CD14-positive monocyte (primary cell): ENCODE results near the gene NSF. TPM values are rescaled to one million over a fixed set of nuclear protein-coding genes. Genes with fewer than 3 reads are reported as not detected.

Source experiments
- DNase-seq, 3 donors: peaks; one replicate each; pipeline ENCODE4 v3.0.0-alpha.2; 2011 to 2022
- H2AFZ ChIP-seq: 2 replicates; pipeline ENCODE4 v1.6.0; 2012; ENCODE audit warnings: mild to moderate bottlenecking, low read depth, low read length, inconsistent platforms; ENCODE audit not compliant: insufficient read depth, poor library complexity, severe bottlenecking
- H3K27ac ChIP-seq, 2 donors: 1 replicate in 1 of 2; 2 replicates in 1 of 2; pipeline ENCODE4 v1.5.1; 2012 to 2013; ENCODE audit warnings: low read length in 2 of 2, control low read depth in 1 of 2, inconsistent platforms in 1 of 2, low read depth in 1 of 2, mild to moderate bottlenecking in 1 of 2
- H3K27me3 ChIP-seq, 2 donors: one replicate each; pipeline versions ENCODE4 v1.6.0 to v1.6.1; 2011 to 2013; ENCODE audit warnings: low read length in 2 of 2; ENCODE audit not compliant: control insufficient read depth in 2 of 2, insufficient read depth in 2 of 2
- H3K36me3 ChIP-seq, 2 donors: replicated peaks in 1 of 2; 1 replicate in 1 of 2; 2 replicates in 1 of 2; pipeline versions ENCODE4 v1.5.1 to v1.6.1; 2012 to 2013; ENCODE audit warnings: low read length in 2 of 2, control low read depth in 1 of 2, inconsistent platforms in 1 of 2, mild to moderate bottlenecking in 1 of 2; ENCODE audit not compliant: insufficient read depth in 2 of 2, control insufficient read depth in 1 of 2
- H3K4me1 ChIP-seq, 2 donors: 1 replicate in 1 of 2; 2 replicates in 1 of 2; pipeline versions ENCODE4 v1.5.1 to v1.6.1; 2012 to 2013; ENCODE audit warnings: low read length in 2 of 2, control low read depth in 1 of 2, inconsistent platforms in 1 of 2, mild to moderate bottlenecking in 1 of 2, moderate library complexity in 1 of 2; ENCODE audit not compliant: insufficient read depth in 2 of 2, control insufficient read depth in 1 of 2
- H3K4me2 ChIP-seq: replicated peaks from 2 replicates; pipeline ENCODE3; 2012; ENCODE audit warnings: low read length, moderate library complexity, mild to moderate bottlenecking; ENCODE audit not compliant: poor library complexity, severe bottlenecking; ENCODE audit errors: extremely low read depth
- H3K4me3 ChIP-seq, 3 experiments: fragments of 200-600 bp in 1 of 3; sonication (generic) in 1 of 3; replicated peaks in 1 of 3; 1 replicate in 2 of 3; 2 replicates in 1 of 3; pipeline ENCODE4 v1.5.1; 2011 to 2013; ENCODE audit warnings: low read length in 3 of 3, mild to moderate bottlenecking in 3 of 3, control low read depth in 2 of 3, low read depth in 2 of 3, inconsistent platforms in 1 of 3, moderate library complexity in 1 of 3
- H3K79me2 ChIP-seq: 2 replicates; pipeline ENCODE4 v1.6.0; 2012; ENCODE audit warnings: mild to moderate bottlenecking, control low read depth, inconsistent platforms, low read length, moderate library complexity; ENCODE audit not compliant: insufficient read depth
- H3K9ac ChIP-seq: 2 replicates; pipeline ENCODE4 v1.6.0; 2017; ENCODE audit warnings: low read length, mild to moderate bottlenecking; ENCODE audit not compliant: insufficient read depth, poor library complexity, severe bottlenecking
- H3K9me3 ChIP-seq, 2 donors: replicated peaks in 1 of 2; 1 replicate in 1 of 2; 2 replicates in 1 of 2; pipeline versions ENCODE4 v1.5.1 to v1.6.1; 2012 to 2013; ENCODE audit warnings: low read length in 2 of 2, control low read depth in 1 of 2; ENCODE audit not compliant: control insufficient read depth in 1 of 2, insufficient read depth in 1 of 2
- H4K20me1 ChIP-seq: 2 replicates; pipeline ENCODE4 v1.6.0; 2012; ENCODE audit warnings: mild to moderate bottlenecking, low read length, control low read depth, moderate library complexity; ENCODE audit not compliant: insufficient read depth
- H3K27ac Mint-ChIP-seq, 7 donors: one replicate each; pipeline ENCODE4 v1.8.0; 2020; ENCODE audit warnings: mild to moderate bottlenecking in 7 of 7, mixed read lengths in 7 of 7, moderate library complexity in 6 of 7, inconsistent platforms in 2 of 7
- H3K27me3 Mint-ChIP-seq, 3 donors: one replicate each; pipeline ENCODE4 v1.8.0; 2021 to 2022; ENCODE audit warnings: low read depth in 3 of 3, mild to moderate bottlenecking in 3 of 3, mixed read lengths in 3 of 3, moderate library complexity in 3 of 3, inconsistent platforms in 1 of 3
- H3K36me3 Mint-ChIP-seq, 2 donors: one replicate each; pipeline ENCODE4 v1.8.0; 2020; ENCODE audit warnings: mixed read lengths in 2 of 2, inconsistent platforms in 1 of 2, mild to moderate bottlenecking in 1 of 2
- H3K4me1 Mint-ChIP-seq: one replicate; pipeline ENCODE4 v1.8.0; 2020; ENCODE audit warnings: mild to moderate bottlenecking, mixed read lengths
- H3K4me3 Mint-ChIP-seq, 2 donors: one replicate each; pipeline ENCODE4 v1.8.0; 2020; ENCODE audit warnings: mild to moderate bottlenecking in 2 of 2, mixed read lengths in 2 of 2, moderate library complexity in 1 of 2
- H3K9me3 Mint-ChIP-seq, 7 donors: one replicate each; pipeline ENCODE4 v1.8.0; 2020 to 2022; ENCODE audit warnings: mixed read lengths in 7 of 7, mild to moderate bottlenecking in 6 of 7, moderate library complexity in 6 of 7, inconsistent platforms in 2 of 7
- CTCF ChIP-seq: fragments of 200-600 bp; IDR thresholded peaks from one replicate; pipeline ENCODE4 v1.8.0; 2022; ENCODE audit warnings: antibody characterized with exemption, mild to moderate bottlenecking
- WGBS: methylation state at CpG from one replicate; pipeline ENCODE4 v1.1.5; 2013; ENCODE audit warnings: missing lambda C conversion rate; ENCODE audit not compliant: insufficient coverage; 5-methylcytosine and 5-hydroxymethylcytosine counted together
- intact Hi-C, 2 donors: fragments of 100-400 bp; cut with micrococcal nuclease; formaldehyde crosslinking; loops; one replicate each; pipeline versions ENCODE4 v1.15.0 to v1.15.1; 2023
- polyA plus RNA-seq, 3 donors: library from polyadenylated mRNA; depleted of rRNA in 1 of 3; unstranded in 2 of 3; stranded (reverse) in 1 of 3; fragments of 300-500 nt in 2 of 3; fragments of >200 nt in 1 of 3; fragmentation: Illumina TruSeq in 2 of 3; gene quantifications; 1 replicate in 2 of 3; 2 replicates in 1 of 3; pipeline ENCODE4 v1.2.3, GENCODE V29; 2012 to 2021

Gene NSF
- polyA plus RNA-seq, 3 donors, result 22.5 to 63.2 (median 58.0) TPM

GRCh38 chr17:46803544-46803943, 213.1 kb downstream of the NSF start:
- H3K4me3 Mint-ChIP-seq, result no peak overlapping the region
- H2AFZ ChIP-seq, result no peak overlapping the region
- no peak overlapping the region for H3K9ac ChIP-seq
- peaks cover 5 to 8% (median 7%) of the 10 kb centered on the region in 3 donors for H3K27me3 Mint-ChIP-seq
- no peak for TF ChIP-seq CTCF
- H3K27me3 ChIP-seq, result no peaks in the 10 kb centered on the region
- H3K4me3 ChIP-seq, result no peak overlapping the region
- no peaks in the 10 kb centered on the region for H3K36me3 Mint-ChIP-seq
- DNase-seq, result no peak
- no peaks in the 10 kb centered on the region for H3K79me2 ChIP-seq
- no peaks in the 10 kb centered on the region for H3K4me1 Mint-ChIP-seq
- H3K4me2 ChIP-seq, result no peak overlapping the region
- peaks cover 0 to 4% of the 10 kb centered on the region in 2 donors for H3K9me3 ChIP-seq
- peaks cover 0 to 11% (median 3%) of the 10 kb centered on the region in 7 donors for H3K9me3 Mint-ChIP-seq
- 96% methylated on average over 5 of the region's 5 CpGs for WGBS
- intact Hi-C loops, result no loop called here
- no peaks in the 10 kb centered on the region for H4K20me1 ChIP-seq
- no peak overlapping the region for H3K27ac Mint-ChIP-seq
- no peaks in the 10 kb centered on the region for H3K4me1 ChIP-seq
- H3K27ac ChIP-seq, result no peak overlapping the region
- no peaks in the 10 kb centered on the region for H3K36me3 ChIP-seq

- Mint-ChIP-seq H3K36me3 (no peaks in the 10 kb centered on the region), H3K9me3 (peaks cover 0 to 11% (median 3%) of the 10 kb centered on the region in 7 donors), H3K27me3 (peaks cover 4 to 6% (median 5%) of the 10 kb centered on the region in 3 donors), H3K27ac (no peak overlapping the region), H3K4me3 (no peak overlapping the region), H3K4me1 (no peaks in the 10 kb centered on the region)
- intact Hi-C loops, result no loop called here
- H3K9ac ChIP-seq, result no peak overlapping the region
- H3K27ac ChIP-seq, result no peak overlapping the region
- no peak overlapping the region for H3K4me2 ChIP-seq
- H3K79me2 ChIP-seq, result no peaks in the 10 kb centered on the region
- TF ChIP-seq CTCF, result no peak
- H4K20me1 ChIP-seq, result no peaks in the 10 kb centered on the region
- no peak overlapping the region for H3K4me3 ChIP-seq
- no peaks in the 10 kb centered on the region for H3K27me3 ChIP-seq
- H3K9me3 ChIP-seq, result peaks cover 0 to 4% of the 10 kb centered on the region in 2 donors
- H3K4me1 ChIP-seq, result no peaks in the 10 kb centered on the region
- H2AFZ ChIP-seq, result no peak overlapping the region
- DNase-seq, result no peak
- WGBS, result 98% methylated on average over 5 of the region's 6 CpGs
- H3K36me3 ChIP-seq, result no peaks in the 10 kb centered on the region
Measured at GRCh38 chr17:46805771-46806170, 215.3 kb downstream of the NSF start.

Other genes with a start within 250 kb of the NSF start
- gene ARL17B, start 228.9 kb upstream of the NSF start, polyA plus RNA-seq, result 10 to 100 TPM; 12.0 to 14.3 (median 13.6) TPM
- gene LRRC37A2, start 78.2 kb upstream of the NSF start, polyA plus RNA-seq, result 10 to 100 TPM in 1 of 3 donors, 1 to 10 TPM in 2; 1.7 to 22.9 (median 2.1) TPM
- gene ARL17A, start 11.0 kb upstream of the NSF start, polyA plus RNA-seq, result 10 to 100 TPM in 1 of 3 donors, 1 to 10 TPM in 2; 2.0 to 21.5 (median 2.9) TPM
- under 1 TPM in 1 of 3 donors, not detected in 2; 0.01 TPM for gene WNT3, start 228.0 kb downstream of the NSF start, polyA plus RNA-seq